ENCODE results near the gene EML6. TPM values are rescaled to one million over a fixed set of nuclear protein-coding genes. Genes with fewer than 3 reads are reported as not detected.

EML6 gene
- total RNA-seq, 2 donors from 2014 or later = 0.46 to 10.7 TPM

DNA sequence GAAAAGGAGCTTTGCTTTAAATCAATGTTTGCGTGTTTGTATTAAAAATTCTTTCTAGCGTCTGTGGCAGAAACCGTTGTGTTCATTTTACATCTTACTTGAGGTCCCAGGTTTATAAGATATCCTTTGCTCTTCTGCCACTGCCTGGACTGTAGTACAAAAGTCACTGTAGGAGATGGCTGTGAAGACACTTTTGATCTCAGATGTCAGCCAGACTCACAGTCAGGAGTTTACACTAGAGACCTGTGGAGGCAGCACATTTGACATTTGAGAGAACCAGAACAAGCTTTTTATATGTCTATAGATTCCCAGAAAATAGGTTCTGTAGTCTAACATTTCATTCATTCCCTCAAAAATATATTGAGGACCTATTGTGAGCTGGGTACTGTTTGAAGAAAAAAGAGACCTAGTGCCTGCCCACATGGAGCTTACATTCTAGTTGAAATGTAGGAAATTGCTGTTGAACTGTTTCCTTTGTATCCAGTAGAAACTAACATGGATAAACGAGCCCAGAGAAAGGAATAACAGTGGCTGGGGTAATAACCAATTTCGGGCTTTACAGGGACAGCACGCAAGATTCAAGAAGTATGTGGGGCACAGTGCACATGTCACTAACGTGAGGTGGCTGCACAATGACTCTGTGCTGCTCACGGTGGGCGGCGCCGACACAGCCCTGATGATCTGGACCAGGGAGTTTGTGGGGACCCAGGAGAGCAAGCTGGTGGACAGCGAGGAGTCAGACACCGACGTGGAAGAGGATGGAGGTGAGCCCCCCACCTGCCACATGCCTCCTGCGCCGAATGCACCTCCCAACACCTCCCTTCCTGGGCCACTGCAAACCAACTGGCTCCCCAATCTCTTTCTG is 204.5 kb downstream of the EML6 start:
- Histone ChIP-seq H3K27me3 (replicated peaks; ENCODE audit: insufficient read depth) (no peaks in the 10 kb centered on the region), H3K36me3 (no peaks in the 10 kb centered on the region), H3K27ac (no peak overlapping the region), H3K9me3 (no peaks in the 10 kb centered on the region), H3K4me1 (replicated peaks) (no peaks in the 10 kb centered on the region), H3K4me3 (no peak overlapping the region)
- DNase-seq (ENCODE audit: low spot score) = no peak
- intact Hi-C loops (cut with DNase I) = no loop called here
- TF ChIP-seq POLR2A (IDR thresholded peaks at IDR 0.05) = no peak
- TF ChIP-seq POLR2AphosphoS5 (IDR thresholded peaks at IDR 0.05) = no peak
- TF ChIP-seq, protein P1, sequence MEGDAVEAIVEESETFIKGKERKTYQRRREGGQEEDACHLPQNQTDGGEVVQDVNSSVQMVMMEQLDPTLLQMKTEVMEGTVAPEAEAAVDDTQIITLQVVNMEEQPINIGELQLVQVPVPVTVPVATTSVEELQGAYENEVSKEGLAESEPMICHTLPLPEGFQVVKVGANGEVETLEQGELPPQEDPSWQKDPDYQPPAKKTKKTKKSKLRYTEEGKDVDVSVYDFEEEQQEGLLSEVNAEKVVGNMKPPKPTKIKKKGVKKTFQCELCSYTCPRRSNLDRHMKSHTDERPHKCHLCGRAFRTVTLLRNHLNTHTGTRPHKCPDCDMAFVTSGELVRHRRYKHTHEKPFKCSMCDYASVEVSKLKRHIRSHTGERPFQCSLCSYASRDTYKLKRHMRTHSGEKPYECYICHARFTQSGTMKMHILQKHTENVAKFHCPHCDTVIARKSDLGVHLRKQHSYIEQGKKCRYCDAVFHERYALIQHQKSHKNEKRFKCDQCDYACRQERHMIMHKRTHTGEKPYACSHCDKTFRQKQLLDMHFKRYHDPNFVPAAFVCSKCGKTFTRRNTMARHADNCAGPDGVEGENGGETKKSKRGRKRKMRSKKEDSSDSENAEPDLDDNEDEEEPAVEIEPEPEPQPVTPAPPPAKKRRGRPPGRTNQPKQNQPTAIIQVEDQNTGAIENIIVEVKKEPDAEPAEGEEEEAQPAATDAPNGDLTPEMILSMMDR (IDR thresholded peaks at IDR 0.05) = no peak
- WGBS = 90% methylated on average over 16 of the region's 16 CpGs

DNA sequence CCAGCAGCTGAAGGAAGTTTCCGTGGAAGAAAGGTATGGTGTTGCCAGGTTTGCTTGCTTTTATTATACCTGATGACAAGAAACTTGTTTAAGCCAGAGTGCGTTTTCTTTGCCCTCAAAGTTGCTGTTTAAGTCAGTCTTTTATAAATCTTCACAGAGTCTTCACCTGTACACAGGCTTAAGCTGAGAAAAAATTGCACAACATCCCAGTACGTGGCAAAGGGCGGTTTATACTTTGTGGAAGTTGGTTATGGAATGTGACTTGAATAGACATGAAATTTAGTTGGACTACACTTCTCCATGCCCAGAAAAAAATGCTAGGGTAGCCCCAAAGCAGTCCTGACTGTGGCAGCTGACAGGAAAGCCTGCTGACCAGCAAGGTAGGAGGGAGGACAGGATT is 205.3 kb downstream of the EML6 start:
- no peaks in the 10 kb centered on the region for H3K9me3 ChIP-seq
- no peak overlapping the region for H3K4me3 ChIP-seq
- 59% methylated on average over 4 of the region's 4 CpGs for WGBS
- no peaks in the 10 kb centered on the region for H3K4me1 ChIP-seq (replicated peaks)
- H3K27ac ChIP-seq = no peak overlapping the region
- H3K27me3 ChIP-seq (replicated peaks; ENCODE audit: insufficient read depth) = no peaks in the 10 kb centered on the region
- TF ChIP-seq POLR2A (IDR thresholded peaks at IDR 0.05) = no peak
- TF ChIP-seq, protein P1 (IDR thresholded peaks at IDR 0.05) = no peak
- no peak for TF ChIP-seq POLR2AphosphoS5 (IDR thresholded peaks at IDR 0.05)
- no peaks in the 10 kb centered on the region for H3K36me3 ChIP-seq
- intact Hi-C loops (cut with DNase I) = no loop called here
- DNase-seq (ENCODE audit: low spot score) = no peak

DNA sequence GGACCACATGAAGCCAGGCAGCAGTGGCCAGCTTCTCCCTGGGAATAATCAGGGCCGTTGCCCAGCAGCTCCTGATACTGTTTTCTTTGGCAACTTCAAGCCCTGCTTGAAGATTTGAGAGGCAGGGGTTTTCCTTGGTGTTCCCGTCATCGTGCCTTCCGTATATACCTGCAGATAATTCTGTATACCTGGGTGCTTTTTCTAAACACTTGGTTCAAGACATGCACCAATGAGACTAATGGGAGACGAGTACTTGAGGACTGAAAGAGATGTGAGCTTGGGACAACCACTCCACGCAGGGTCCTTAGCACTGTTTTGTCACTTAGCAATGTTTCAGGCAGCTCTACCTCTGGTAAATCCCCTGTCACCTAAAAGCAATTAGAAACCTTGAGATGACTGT is 208.0 kb downstream of the EML6 start:
- DNase-seq (ENCODE audit: low spot score) = no peak
- Histone ChIP-seq H3K27me3 (replicated peaks; ENCODE audit: insufficient read depth) (no peaks in the 10 kb centered on the region), H3K4me3 (no peak overlapping the region), H3K9me3 (no peaks in the 10 kb centered on the region), H3K36me3 (no peaks in the 10 kb centered on the region), H3K4me1 (replicated peaks) (no peaks in the 10 kb centered on the region), H3K27ac (no peak overlapping the region)
- TF ChIP-seq POLR2A (IDR thresholded peaks at IDR 0.05) = no peak
- TF ChIP-seq, protein P1 (IDR thresholded peaks at IDR 0.05) = no peak
- intact Hi-C loops (cut with DNase I) = no loop called here
- WGBS = 96% methylated on average over 6 of the region's 6 CpGs

DNA sequence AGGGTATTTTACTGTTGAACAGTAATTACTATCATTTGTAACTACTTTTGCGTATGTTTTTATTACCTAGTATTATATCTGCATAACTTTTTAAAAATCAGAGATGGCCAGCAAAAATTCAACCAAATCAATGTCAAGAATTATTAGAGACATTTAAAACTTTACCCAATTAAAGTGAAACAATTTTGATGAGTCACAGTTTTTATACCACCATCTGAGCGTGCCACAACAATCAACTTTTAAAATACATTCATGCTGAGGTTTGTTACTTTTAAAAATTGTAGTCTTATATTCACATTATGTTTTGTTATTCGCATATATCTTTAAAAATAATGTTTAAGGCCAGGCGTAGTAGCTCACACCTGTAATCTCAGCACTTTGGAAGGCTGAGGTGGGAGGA is 211.9 kb downstream of the EML6 start:
- H3K27ac ChIP-seq = no peak overlapping the region
- no peak for TF ChIP-seq POLR2AphosphoS5 (IDR thresholded peaks at IDR 0.05)
- no peak for TF ChIP-seq POLR2A (IDR thresholded peaks at IDR 0.05)
- TF ChIP-seq, protein P1 (IDR thresholded peaks at IDR 0.05) = no peak

DNA sequence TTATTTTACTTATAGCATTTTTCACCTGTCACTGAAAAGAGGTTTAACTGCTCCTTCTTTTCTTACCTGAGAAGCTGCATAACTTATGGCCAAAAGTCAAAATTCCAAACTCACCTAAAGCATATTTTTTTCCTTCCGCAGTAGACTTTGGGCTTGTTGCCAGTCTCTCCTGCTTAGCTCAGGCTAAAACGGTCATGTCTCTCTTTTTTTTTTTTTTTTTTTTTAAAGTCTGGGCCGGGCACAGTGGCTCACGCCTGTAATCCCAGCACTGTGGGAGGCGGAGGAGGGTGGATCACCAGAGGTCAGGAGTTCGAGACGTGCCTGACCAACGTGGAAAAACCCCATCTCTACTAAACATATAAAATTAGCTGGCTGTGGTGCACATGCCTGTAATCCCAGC is 213.3 kb downstream of the EML6 start:
- Histone ChIP-seq H3K27me3 (replicated peaks; ENCODE audit: insufficient read depth) (no peaks in the 10 kb centered on the region), H3K36me3 (no peaks in the 10 kb centered on the region), H3K4me1 (replicated peaks) (no peaks in the 10 kb centered on the region), H3K4me3 (no peak overlapping the region), H3K27ac (no peak overlapping the region), H3K9me3 (no peaks in the 10 kb centered on the region)
- 60% methylated on average over 8 of the region's 8 CpGs for WGBS
- TF ChIP-seq POLR2A (IDR thresholded peaks at IDR 0.05) (no peak), POLR2AphosphoS5 (IDR thresholded peaks at IDR 0.05) (no peak)
- TF ChIP-seq, protein P1 (IDR thresholded peaks at IDR 0.05) = no peak
- intact Hi-C loops (cut with DNase I) = no loop called here
- no peak for DNase-seq (ENCODE audit: low spot score)

More for the DNA sequence above, 211.9 kb downstream of the EML6 start:
- WGBS = 89% methylated on average over 4 of the region's 4 CpGs
- no peaks in the 10 kb centered on the region for H3K9me3 ChIP-seq
- intact Hi-C loops (cut with DNase I) = no loop called here
- no peak overlapping the region for H3K4me3 ChIP-seq
- DNase-seq (ENCODE audit: low spot score) = no peak
- H3K4me1 ChIP-seq (replicated peaks) = no peaks in the 10 kb centered on the region
- no peaks in the 10 kb centered on the region for H3K27me3 ChIP-seq (replicated peaks; ENCODE audit: insufficient read depth)
- no peaks in the 10 kb centered on the region for H3K36me3 ChIP-seq
